Right cardiac atrium (tissue), 5 donors: ENCODE data around the gene MAPK12. TPM values are rescaled to one million over a fixed set of nuclear protein-coding genes. Genes with fewer than 3 reads are reported as not detected.
"Not testable (repeated sequence)": the region's sequence is repeated elsewhere in the genome, so short reads cannot be mapped to it uniquely, and the experiment has no call there.

Source experiments
- ATAC-seq, 2 donors: fragments of 200-7000 bp; cut with Tn5 transposase; one replicate each; pipeline versions ENCODE4 v1.8.0 to v1.9.1; 2020; ENCODE audit warnings: moderate library complexity in 2 of 2, mild to moderate bottlenecking in 1 of 2
- DNase-seq, 3 donors: peaks; one replicate each; pipeline ENCODE4 v3.0.0-alpha.2; 2020
- H3K27ac ChIP-seq: one replicate; pipeline ENCODE4 v1.5.1; 2013; ENCODE audit warnings: mild to moderate bottlenecking, low read length, control low read depth, moderate library complexity
- H3K27me3 ChIP-seq: one replicate; pipeline ENCODE4 v1.6.1; 2013; ENCODE audit not compliant: control insufficient read depth, insufficient read depth
- H3K4me1 ChIP-seq: one replicate; pipeline ENCODE4 v1.6.1; 2013; ENCODE audit warnings: low read length; ENCODE audit not compliant: control insufficient read depth, insufficient read depth
- H3K4me3 ChIP-seq: one replicate; pipeline ENCODE4 v1.5.1; 2013; ENCODE audit warnings: low read length, control low read depth
- H3K9me3 ChIP-seq: one replicate; pipeline ENCODE4 v1.6.1; 2013; ENCODE audit warnings: low read length; ENCODE audit not compliant: control insufficient read depth
- whole genome bisulfite sequencing: extraction: QIAGEN DNeasy Blood & Tissue Kit; methylation state at CpG from one replicate; pipeline ENCODE4 v1.1.7; 2013; 5-methylcytosine and 5-hydroxymethylcytosine counted together
- intact Hi-C, 4 donors: fragments of 100-400 bp; cut with DNase I; formaldehyde crosslinking; loops; one replicate each; pipeline versions ENCODE4 v1.11.0 to v1.14.0; 2022 to 2023
- polyA plus RNA-seq: library from polyadenylated mRNA; stranded (reverse); fragments of 200-250 nt; gene quantifications from one replicate; pipeline ENCODE4 v1.2.3, GENCODE V29; 2013
- total RNA-seq, 4 donors: library from RNA; stranded (reverse); fragmentation: NEBNext Ultra II Directional; extraction: Animal tissue kit (Norgen Biotek cat#: 25700); gene quantifications; one replicate each; pipeline ENCODE4 v1.2.1, GENCODE V29; 2021
- donor health status: healthy with polysubstance abuse.
- donor health status: DM: no; HTN: yes; CAD: no.
- donor health status: DM: no; HTN: no; CAD: no.
- donor health status: DM: no; HTN: yes; CAD: no; lungs with severe emphysema.
- donor health status: DM: yes; HTN: yes; CAD: no.

Gene MAPK12
- total and polyA plus RNA-seq, 5 donors: 10.5 to 15.2 (median 11.5) TPM

DNA sequence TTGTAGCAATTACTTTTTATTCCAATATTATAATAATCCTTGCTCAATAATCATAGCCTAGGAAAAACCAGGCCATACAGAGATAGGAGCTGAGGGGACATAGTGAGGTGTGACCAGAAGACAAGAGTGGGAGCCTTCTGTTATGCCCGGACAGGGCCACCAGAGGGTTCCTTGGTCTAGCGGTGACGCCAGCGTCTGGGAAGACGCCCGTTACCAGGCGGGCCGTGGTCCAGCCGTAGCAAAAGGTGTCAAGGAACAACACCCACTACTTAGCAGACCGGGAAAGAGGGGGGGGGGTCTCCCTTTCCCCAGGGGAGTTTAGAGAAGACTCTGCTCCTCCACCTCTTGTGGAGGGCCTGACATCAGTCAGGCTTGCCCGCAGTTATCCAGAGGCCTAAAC, 11.9 kb upstream of the MAPK12 start:
- not testable (repeated sequence) for ATAC-seq, H3K27ac ChIP-seq, H3K4me1 ChIP-seq, H3K27me3 ChIP-seq, H3K4me3 ChIP-seq, DNase-seq, H3K9me3 ChIP-seq
- WGBS: 44% methylated on average over 11 of the region's 11 CpGs
- intact Hi-C loops: loop anchor here in 1 of 4 donors (5.0 kb wide), 2 partner anchors 54 to 69 kb away; partner anchors contain the start of genes DENND6B and PPP6R2

DNA sequence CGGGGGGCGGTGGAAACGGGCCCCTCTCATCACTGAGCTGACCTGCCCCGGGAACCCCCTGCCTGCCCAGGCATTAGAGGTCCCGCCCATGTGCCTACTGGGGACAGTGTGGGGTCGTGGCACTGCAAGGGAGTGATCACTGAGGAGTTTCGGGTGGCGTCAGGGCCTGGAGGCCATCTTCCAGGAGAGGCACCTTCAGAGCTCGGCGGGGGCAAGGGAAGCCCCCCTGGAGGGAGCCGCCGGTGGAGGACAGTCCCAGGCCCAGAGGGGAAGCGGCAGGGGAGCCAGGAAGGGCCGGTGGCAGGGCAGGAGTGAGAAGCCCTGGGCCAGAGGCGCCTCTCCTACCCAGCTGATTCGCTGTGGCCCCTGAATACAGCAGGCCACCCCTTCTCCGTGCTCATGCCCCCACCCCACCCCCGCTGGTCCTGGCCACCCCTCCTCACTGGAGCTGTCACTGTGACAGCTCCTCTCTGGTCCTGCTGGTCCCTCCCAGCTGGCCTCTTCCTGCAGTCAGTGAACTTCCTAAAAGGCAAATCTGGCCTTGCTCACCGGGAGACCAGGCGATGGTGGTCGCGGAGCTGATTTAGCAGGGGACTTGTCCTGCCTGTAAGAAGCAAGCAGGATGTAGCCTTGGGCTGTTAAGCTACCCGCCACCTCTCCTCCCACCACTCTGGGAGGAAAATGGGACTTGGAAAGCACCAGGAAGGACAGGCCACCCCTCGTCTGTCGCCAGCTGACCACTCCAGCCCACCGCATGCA, 10.7 kb upstream of the MAPK12 start:
- DNase-seq (no peak), ATAC-seq (no peak)
- Histone ChIP-seq H3K27me3 (no peaks in the 10 kb centered on the region), H3K9me3 (no peaks in the 10 kb centered on the region), H3K27ac (no peak overlapping the region), H3K4me3 (no peak overlapping the region), H3K4me1 (no peaks in the 10 kb centered on the region)
- intact Hi-C loops: loop anchor here in 1 of 4 donors (5.0 kb wide), 2 partner anchors 55 to 70 kb away; partner anchors contain the start of genes DENND6B and PPP6R2
- 39% methylated on average over 26 of the region's 26 CpGs for WGBS

DNA sequence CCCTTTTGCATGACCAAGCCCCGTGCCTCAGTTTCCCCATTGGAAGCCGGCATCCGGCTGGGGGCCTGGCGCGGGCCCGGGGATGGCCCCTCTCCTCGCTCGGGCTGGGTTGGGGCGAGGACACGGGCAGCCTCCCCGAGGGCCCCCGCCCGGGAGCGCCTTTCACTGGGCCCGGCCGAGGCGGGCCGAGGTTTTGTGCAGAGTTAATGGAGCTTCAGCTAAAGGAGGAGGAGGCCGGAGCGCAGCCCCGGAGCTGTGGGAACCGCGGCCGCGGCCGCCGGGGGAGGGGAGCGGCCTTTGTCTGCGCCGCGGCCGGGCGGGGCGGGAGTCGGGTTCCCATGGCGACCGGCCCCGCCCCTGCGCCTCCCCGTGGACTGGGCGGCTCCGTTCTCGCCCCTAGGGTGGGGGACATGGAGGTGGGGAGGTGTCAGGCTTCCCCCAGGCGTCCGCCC, 10.1 kb upstream of the MAPK12 start:
- ATAC-seq (peak; percentile 38 to 54), DNase-seq (peak; percentile 78 to 90 (median 89))
- intact Hi-C loops: loop anchor here in 1 of 4 donors (5.0 kb wide), 2 partner anchors 56 to 71 kb away; partner anchors contain the start of genes DENND6B and PPP6R2
- no peaks in the 10 kb centered on the region for H3K9me3 ChIP-seq
- no peaks in the 10 kb centered on the region for H3K4me1 ChIP-seq
- H3K4me3 ChIP-seq: peak overlapping the region; percentile 39
- H3K27me3 ChIP-seq: no peaks in the 10 kb centered on the region
- no peak overlapping the region for H3K27ac ChIP-seq
- whole genome bisulfite sequencing: 1% methylated on average over 45 of the region's 45 CpGs

DNA sequence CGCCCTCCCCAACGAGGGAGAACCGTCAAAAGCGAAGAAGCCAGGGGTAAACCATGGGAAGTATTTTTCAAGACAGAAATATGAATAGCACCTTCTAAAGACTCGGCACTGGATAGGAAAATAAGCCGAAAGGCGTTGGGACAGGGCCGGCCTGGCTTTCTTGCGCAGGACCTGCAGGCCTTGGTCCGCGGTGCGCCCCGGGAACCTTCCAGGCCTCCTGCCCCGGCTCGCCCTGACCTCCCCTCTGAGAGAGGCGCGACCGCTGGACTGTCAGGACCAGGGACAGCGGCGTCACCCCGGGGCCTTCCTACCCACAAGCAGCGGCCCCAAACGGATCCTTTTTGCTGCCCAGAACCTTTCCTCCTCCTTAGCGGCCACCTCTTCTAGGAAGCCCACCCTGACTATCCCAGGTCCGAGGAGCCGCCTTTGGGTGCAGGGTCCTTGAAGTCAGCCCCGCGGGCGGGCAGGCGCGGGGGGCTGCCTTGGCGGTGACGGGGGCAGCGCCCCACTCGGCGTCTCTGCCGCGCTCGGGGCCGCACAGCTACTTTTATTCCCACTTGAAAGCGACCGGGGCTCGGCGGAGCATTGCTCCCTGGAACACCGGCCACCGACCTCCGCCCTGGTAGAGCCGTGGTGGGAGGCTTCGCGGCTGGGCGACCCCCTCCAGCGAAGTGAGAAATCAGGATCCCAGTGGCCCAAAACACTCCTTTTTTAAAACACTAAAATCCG, 9.3 kb upstream of the MAPK12 start:
- Histone ChIP-seq H3K27me3 (no peaks in the 10 kb centered on the region), H3K27ac (peak overlapping the region; percentile 0)
- WGBS: 1% methylated on average over 53 of the region's 53 CpGs

DNA sequence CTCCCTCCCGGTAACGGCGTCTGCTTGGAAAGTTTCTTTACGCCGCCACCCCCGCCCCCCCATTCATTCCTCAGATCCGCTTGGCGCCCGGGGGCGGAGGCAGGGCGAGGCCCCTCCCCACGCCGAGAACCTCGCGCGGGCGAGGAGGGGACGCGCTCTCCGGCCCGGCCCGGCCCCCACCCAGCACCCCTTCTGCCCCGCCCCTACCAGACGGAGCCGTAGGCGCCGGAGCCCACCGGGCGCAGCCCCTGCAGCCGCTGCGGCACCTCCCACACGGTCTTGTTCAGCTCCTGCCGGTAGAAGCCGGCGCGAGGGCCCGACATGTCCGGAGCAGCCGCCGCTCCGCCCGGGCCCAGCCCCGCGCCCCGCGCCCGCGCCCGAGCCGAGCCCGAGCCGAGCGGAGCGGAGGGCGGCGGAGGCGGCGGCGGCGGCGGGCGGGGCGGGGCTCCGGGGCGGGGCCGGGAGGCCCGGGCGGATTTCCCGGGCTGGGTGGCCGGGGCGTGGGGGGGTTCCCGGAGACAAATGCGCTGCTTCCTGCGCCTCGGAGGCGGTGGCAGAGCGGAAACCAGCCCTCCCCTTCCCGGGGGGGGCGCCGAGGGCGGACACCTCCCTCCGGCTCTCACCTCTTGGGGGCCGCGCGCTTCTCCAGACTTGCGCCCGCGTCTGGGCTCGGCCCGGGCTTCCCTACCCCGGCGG, 8.6 kb upstream of the MAPK12 start, which contains the start of gene MAPK11:
MAPK11 (minus strand) TSS at position 411 of the 696 bp plus-strand sequence; CDS start at position 323, 88 bp downstream.
- peak within 1 kb of the TSS; percentile 79 for H3K4me3 ChIP-seq
- no peaks in the 10 kb centered on the region for H3K4me1 ChIP-seq
- peak; percentile 77 to 88 (median 88) for DNase-seq
- peak; percentile 26 to 47 for ATAC-seq
- H3K27me3 ChIP-seq: no peaks in the 10 kb centered on the region
- H3K9me3 ChIP-seq: no peaks in the 10 kb centered on the region
- under 1% methylated on average over 91 of the region's 92 CpGs for WGBS
- intact Hi-C loops: loop anchor here in 1 of 4 donors (5.0 kb wide), 2 partner anchors 57 to 72 kb away; partner anchors contain the start of genes DENND6B and PPP6R2
- peak within 1 kb of the TSS; percentile 42 for H3K27ac ChIP-seq

More for the DNA sequence above, 9.3 kb upstream of the MAPK12 start:
- Histone ChIP-seq H3K9me3 (no peaks in the 10 kb centered on the region), H3K4me1 (no peaks in the 10 kb centered on the region), H3K4me3 (peak overlapping the region; percentile 79)
- ATAC-seq (peak; percentile 49 to 53), DNase-seq (peak; percentile 79 to 92 (median 89))
- intact Hi-C loops: loop anchor here in 1 of 4 donors (5.0 kb wide), 2 partner anchors 56 to 71 kb away; partner anchors contain the start of genes DENND6B and PPP6R2

DNA sequence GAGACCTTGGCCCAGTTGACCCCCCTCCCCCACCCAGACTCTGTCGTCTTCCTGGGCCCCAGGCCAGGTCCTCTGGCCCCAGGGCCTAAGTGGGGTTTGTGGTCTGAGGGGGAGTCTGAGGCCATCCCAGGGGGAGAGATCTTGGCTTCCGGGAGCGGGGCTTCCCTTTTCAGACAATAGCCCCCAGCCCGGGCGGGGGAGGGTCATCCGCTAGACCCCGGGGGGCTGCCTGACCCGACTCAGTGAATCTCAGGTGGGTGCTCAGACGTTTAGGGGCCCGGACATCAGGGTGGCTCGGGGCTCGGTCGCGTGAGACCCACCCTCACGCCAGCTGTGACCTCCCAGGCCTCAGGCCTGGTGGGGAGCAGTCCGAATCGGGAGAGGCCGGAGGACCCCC, 8.1 kb upstream of the MAPK12 start:
- ATAC-seq (no peak), DNase-seq (no peak)
- intact Hi-C loops: no loop called here
- Histone ChIP-seq H3K9me3 (no peaks in the 10 kb centered on the region), H3K27ac (no peak overlapping the region), H3K4me3 (peak overlapping the region; percentile 79), H3K27me3 (no peaks in the 10 kb centered on the region), H3K4me1 (no peaks in the 10 kb centered on the region)
- WGBS: 20% methylated on average over 18 of the region's 18 CpGs

DNA sequence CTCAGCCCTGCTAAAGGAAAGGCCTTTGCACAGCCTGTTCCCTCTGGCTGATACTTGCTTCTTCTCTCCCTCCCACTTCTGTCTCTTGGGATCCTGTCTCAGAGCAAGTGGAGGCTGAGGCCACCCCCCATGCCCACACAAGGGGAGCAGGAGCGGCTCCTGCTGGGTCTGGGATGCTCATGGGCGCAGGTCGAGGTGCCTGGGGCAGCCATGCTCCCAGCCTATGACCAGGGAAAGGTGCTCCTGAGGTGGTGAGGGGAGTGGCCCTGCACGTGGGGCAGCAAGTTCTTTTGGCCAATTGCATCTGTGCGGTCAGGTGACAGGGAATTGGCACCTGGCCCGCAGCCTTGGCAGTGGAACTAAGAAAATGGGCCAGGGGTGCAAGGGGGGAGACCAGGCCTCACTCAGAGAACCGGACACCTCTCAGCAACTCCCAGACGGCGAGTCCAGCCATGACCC, 7.2 kb upstream of the MAPK12 start:
- no peak overlapping the region for H3K27ac ChIP-seq
- H3K4me3 ChIP-seq: no peak overlapping the region
- H3K9me3 ChIP-seq: no peaks in the 10 kb centered on the region
- DNase-seq: no peak
- WGBS: 44% methylated on average over 9 of the region's 9 CpGs
- intact Hi-C loops: no loop called here
- H3K4me1 ChIP-seq: no peaks in the 10 kb centered on the region
- no peaks in the 10 kb centered on the region for H3K27me3 ChIP-seq
- no peak for ATAC-seq

DNA sequence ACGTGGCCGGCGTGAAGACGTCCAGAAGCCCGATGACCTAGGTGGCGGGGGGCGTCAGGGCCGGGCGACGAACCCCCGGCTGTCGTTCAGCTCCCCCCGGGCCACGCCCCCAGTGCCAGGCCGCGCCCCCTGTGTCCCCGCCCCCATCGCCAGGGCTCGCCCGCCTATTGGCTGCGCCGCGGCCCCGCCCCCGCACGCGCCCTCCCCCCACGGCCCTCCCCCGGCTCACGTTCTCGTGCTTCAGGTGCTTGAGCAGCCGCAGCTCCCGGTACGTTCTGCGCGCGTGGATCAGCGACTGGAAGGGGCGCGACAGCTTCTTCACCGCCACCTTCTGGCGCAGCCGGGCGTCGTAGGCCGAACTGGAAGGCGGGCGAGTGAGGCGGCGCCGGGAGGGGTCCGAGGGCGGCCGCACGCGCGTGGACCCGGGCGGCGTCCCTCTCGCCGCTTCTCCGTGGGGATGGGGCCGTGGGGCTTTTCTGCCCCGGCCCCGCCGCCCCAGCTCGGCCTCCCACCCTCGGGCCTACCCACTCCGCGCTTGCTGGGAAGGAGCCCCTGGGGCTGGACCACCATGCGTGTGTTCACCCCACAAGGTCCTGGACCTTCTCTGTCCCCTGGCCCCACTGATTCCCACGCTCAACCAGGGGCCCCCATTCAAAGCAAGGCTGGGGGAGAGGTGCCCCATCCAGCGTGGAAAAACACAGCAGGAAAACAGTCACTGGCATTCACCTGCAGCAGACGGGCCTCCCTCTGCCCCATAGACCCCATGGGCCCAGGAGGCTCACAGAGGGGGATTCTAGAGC, 6.3 kb upstream of the MAPK12 start:
- Histone ChIP-seq H3K27ac (no peak overlapping the region), H3K4me3 (peak overlapping the region; percentile 8), H3K9me3 (no peaks in the 10 kb centered on the region), H3K27me3 (no peaks in the 10 kb centered on the region), H3K4me1 (no peaks in the 10 kb centered on the region)
- ATAC-seq: peak; percentile 49 to 63
- intact Hi-C loops: no loop called here
- WGBS: 19% methylated on average over 75 of the region's 75 CpGs
- peak; percentile 74 to 91 (median 86) for DNase-seq

DNA sequence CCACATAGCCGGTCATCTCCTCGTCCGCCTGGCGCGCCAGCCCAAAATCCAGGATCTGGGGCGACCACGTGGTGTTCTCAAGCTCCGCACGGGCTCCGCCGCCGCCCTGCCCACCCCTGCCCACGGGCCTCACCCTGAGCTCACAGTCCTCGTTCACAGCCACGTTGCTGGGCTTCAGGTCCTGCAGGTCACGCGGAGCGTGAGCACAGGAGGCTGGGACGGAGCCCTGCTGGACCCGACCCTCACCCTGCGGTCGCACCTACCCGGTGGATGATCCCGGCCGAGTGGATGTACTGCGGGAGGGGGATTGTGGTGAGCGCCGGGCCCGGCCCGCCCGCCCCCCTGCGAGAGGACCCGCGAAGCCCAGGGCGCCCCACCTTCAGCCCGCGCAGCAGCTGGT, 5.5 kb upstream of the MAPK12 start:
- Histone ChIP-seq H3K4me3 (no peak overlapping the region), H3K9me3 (no peaks in the 10 kb centered on the region), H3K27ac (no peak overlapping the region), H3K4me1 (no peaks in the 10 kb centered on the region), H3K27me3 (no peaks in the 10 kb centered on the region)
- DNase-seq (no peak), ATAC-seq (no peak)
- intact Hi-C loops: no loop called here
- WGBS: 58% methylated on average over 37 of the region's 37 CpGs
